CD4-positive, alpha-beta T cell treated with Interleukin-10 for 1 hour (primary cell): ENCODE results near the gene LOXL1.

Experiments
- DNase-seq: peaks from one replicate; pipeline ENCODE4 v3.0.0-alpha.2; 2020

LOXL1 gene

DNA sequence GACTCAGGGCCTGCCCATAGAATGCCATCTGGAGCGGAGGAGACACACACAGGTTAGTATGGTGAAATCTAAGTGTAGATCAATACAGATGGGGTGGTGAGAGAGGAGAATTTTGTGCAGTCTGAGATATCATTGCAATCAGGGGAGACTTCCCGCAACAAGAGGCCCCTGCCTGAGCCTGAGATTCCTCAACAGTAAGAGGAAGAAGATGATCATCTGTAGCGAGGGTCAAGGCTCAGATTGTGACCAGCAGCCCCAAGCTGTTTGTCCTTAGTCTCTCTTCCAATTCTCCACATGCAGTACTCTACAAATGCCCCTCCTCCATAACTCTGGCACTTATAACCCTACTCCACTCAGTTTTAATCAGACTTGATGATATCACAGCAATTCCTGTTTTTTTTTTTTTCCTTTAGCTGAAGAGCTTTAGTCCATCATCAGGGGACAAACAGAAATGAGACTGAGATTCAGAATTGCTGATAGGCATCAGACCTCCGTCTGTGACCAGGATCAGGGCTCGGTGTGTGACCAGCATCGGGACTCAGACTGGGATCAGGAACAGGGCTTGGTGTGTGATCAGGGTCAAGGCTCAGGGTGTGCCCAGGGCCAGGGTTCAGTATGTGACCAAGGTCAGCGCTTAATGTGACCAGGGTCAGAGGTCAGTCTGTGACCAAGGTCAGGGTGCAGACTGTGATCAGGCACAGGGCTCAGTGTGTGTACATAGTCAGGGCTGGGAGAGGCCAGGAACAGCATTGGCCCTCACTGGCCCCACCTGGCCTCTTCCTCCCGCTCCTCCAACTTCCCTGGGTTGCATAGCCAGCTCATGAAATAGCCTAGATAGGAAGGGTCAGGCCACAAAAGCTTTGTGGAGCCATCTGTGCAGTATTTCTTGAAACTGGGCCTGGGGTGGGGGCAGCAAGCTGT, 14.1 kb downstream of the LOXL1 start:
- no peak for DNase-seq

DNA sequence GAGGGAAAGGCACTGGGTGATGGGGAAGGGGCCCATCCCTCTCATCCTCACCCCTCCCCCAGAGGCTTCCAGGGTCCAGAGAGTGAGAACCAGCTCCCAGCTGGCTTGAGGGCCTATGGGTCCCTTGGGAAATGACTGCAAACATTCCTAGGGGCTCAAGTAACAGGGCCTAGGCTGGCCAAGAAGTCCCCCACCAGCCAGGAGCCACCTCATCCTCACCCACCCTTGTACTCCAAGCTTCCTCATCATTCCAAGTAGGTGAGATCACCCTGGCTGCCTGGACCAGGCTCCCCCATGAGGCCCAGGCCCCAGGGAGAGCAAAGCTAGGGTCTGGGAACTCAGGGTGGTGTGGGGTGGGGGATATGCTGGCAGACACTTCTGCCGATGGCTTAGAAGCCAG, 14.8 kb downstream of the LOXL1 start:
- no peak for DNase-seq

DNA sequence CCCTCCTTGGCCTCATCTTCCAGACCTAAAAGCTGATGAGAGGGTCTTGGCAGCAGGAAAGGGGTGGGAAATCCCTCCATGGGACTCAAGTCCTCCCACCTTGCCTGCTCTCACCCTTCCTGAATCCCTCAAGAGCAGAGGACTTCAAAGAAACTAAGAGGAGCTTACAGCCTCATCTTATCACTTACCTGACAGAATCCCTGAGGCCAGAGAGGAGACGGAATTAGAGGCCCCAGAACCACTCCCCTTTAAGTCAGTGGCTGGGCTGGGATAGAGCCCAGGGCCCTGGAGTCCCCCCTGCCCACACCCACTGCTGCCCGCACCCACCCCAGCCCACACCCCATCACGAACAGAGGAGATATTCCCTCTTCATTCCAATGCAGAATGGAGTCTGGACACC, 15.2 kb downstream of the LOXL1 start:
- DNase-seq, result no peak

DNA sequence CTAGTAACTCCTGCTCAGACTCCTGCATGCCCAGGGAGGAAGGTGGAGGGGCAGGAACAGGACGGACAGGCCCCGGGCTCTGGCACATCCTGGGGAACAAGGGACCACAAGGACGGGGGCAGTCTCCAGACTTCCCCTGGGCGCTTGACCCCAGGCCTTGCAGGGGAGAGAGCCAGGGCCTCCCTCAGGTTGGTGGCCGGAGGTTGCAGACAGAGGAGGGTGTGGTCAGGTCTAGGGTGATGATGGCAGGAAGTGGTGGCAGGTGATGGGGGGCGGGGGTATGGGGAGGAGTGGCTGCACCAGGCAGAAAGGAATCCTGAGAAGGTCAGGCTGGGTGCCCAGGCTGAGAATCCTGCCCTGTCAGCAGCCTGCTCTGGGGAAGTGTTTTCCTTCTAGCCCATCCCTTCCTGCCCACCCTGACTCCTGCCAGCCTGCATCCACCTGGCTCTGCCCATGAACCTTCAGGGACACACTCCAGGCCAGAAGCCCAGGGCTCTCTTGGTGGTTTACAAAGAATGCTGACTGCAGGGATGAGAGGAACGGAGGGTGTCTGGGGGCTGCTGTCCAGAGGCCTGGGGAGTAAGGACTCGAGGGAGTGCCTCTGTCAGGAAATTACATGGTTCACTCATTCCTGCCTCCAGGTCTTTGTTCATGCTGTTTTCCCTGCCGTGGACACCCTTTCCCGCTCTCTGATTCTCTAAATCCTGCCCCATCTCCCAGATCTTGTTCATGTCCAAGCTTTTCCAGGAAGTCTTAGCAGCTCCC, 15.8 kb downstream of the LOXL1 start:
- DNase-seq, result peak; percentile 29

DNA sequence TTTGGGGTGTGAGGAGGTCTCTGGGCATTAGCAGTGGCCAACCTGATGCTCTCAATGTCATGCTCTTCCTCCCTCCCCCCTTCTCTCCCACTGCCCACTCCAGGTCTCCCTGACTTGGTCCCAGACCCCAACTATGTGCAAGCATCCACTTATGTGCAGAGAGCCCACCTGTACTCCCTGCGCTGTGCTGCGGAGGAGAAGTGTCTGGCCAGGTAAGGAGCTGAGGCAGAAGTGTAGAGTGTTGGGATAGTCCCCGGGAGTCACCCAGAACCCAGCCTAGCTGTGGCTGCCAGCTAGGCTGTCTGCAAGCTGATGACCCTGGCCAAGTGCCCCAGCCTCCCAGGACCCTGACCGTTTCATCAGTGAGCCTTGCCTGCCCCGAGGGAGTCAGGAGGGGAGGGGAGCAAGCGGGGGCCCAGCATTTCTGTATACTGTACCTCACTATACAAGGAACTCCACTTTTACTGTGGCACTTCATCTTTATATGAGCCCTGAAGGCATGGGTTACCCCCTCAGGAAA, 16.5 kb downstream of the LOXL1 start:
- no peak for DNase-seq

DNA sequence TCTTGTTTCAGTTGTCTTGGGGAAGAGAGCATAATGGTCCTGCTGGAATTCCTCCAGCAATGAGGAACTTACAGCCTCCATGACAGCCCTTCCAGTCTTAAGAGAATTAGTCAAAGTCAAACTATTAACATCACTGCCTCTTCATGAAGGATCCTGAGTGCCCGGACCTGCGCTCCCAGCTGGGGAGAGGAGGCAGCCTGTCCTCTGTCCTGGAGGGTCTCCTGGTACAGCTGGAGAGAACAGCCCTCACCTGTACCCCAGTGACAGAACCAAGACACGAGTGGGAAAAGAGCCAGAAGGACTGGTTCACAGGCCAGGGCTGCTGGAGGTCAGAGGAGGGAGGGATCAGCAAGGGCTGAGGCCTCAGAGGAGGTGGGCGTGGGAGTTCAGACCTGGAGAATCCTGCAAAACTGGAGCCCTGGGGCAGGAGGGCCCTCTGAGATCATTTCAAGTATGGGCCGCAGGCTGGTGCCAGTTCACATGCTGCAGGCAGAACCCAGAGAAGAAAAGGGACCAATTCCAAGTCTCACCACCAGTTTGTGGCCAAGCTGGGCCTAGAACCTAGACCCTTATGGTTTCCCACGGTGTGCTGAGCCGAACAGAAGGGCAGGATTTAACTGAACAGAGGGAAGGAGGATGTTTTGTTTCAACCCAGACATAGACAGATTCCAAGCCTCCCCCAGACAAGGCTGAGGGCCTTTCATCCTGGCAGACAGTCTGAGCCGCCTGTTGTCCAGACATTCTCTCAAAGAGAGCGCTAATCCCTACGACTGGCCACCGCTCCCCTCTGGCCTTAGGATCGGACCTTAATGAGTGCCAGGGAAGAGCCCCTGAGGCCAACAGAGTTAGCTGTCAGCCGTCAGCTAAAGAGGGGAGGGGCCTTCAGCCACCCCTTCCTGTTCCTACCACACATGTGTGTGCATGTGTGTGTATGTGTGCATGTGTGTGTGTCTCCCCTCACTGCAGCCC, 18.2 kb downstream of the LOXL1 start:
- DNase-seq, result no peak

DNA sequence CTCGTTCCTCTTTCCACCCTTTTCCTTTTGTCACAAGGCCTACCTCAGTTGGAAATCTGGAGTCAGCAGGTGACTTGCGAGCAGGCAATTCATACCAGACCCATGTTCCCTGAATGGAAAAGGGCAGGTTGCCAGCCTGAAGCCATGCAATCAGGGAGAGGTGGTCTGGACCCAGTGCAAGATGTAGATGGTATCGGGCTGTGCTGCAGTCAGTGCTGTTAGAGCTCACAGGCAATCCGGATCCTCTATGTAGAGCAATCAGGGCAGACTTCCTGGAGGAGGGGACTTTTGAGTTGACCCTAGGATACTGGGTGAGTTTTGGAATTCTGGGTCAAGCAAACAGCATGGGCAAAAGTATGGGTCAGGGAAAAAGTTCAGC, 18.9 kb downstream of the LOXL1 start:
- no peak for DNase-seq

DNA sequence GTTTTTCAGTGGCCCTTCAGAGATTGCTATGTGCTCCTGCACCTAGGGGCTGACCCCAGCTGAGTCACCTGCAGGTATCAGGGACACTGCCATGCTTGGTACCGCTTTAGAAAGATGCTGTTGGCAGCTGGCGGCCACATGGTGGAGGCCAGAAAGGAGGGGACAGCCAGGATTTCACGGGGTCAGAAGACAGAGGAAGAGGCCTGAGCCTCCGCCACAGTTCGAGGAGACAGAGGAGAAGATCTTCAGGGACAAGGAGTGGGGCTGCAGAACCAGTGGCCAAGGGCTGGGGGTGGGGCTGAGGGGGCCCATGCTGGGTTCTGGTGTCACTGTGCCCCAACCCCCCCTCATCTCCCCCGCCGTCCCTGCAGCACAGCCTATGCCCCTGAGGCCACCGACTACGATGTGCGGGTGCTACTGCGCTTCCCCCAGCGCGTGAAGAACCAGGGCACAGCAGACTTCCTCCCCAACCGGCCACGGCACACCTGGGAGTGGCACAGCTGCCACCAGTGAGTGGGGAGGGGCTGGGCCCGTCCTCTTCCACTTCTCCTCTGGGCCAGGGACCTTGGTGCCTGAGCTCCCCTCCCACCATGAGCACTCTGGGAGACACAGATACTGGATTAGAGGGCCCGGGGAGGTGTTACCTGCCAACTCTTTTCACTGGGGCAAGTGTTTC, 19.9 kb downstream of the LOXL1 start:
- no peak for DNase-seq

DNA sequence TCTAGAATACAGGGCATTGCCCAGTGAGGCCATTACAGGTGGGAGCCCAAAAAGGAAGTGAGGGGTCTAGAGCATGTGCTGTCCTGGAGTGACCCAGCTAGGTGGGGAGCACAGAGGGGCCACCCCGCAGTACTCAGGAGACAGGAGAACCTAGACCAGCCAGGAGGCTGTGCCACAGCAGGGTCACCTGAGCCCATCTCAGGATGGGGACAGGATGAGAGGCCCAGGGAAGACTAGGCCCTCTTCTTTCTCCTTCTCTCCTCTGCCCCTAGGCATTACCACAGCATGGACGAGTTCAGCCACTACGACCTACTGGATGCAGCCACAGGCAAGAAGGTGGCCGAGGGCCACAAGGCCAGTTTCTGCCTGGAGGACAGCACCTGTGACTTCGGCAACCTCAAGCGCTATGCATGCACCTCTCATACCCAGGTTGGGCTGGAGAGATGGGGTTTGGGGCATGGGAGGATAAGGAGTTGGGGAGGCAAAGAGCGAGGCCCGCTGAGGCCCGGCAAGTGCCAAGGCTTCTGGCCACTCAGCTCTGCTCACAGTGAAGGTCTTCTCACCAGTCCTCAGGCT, 20.6 kb downstream of the LOXL1 start:
- no peak for DNase-seq

DNA sequence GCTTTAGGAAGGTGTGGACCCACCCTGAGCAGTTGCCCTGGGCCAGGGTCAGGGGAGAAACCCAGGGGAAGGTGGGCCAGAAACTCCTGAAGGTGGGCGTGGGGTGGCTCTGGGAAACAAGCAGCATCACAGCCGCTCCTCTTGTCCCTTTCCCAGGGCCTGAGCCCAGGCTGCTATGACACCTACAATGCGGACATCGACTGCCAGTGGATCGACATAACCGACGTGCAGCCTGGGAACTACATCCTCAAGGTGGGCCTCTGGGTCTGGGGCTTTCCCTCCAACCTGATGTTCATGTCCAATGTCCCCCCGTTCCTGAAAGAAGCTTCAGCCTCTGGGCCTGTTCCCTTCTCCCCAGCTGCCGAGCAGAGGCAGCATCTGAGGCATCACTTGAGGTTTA, 21.4 kb downstream of the LOXL1 start:
- no peak for DNase-seq

DNA sequence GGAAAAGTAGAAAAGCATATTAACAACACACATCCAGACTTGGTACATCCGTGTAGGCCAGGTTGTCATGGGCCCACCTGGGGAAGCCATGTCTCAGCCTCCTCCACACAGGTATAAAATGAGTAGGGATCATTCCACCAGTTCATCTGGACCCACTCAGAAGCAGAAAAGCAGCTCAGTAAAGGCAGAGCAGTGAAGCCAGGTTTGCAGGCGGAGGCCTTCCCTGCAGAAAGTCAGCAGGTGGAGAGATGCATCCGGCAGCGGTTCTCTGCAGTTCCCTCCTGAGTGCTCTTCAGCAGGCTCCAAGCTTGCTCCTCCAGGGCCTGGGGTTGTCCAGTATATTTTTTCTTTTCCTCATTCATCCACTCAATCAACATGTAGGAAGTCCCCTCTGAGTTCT, 22.1 kb downstream of the LOXL1 start:
- no peak for DNase-seq

DNA sequence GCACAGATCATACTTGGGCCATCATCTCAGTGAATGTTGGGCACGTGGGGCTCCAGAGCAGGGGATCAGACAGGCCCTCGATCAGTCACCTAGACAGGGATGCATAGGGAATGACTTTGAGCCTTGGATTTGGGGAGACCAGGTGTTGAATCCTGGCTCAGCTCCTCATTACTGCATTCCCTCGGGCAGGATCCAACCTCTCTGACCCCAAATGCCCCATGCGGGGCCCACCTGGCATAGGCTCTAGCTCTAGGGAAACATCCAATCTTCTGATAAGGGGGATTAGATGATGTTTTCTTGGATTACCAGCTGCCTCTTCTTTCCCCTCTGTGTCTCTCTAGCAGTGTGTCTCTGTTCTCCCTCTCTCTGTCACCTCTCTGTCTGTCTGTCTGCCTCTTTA, 22.7 kb downstream of the LOXL1 start:
- DNase-seq, result no peak

DNA sequence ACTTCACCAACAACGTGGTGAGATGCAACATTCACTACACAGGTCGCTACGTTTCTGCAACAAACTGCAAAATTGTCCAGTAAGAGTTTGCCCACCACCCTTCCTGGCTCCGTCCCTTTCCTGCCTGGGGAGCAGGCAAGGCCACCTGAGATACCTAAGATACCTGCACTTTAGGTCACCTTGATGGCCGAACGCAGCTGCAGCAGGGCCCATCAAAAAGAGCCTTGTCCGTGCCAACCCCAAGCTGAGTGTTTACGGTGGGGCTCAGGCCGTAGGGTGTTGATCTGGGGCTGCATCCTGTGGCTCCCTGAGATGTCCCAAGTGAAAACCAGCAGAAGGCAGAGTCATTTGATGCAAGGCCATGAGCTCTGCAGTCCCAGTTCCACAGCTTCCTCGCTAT, 23.2 kb downstream of the LOXL1 start:
- DNase-seq, result no peak

DNA sequence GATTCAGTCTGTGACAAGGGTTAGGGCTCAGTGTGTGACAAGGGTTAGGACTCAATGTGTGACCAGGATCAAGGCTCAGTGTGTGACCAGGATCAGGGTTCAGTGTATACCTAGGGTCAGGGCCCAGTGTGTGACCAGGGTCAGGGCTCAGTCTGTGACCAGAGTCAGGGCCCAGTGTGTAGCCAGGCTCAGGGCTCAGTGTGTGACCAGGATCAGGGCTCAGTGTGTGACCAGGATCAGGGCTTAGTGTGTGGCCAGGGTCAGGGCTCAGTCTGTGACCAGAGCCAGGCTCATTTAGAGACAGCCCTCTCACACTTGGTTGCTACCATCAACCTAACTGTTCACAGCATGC, 24.2 kb downstream of the LOXL1 start:
- DNase-seq, result no peak

DNA sequence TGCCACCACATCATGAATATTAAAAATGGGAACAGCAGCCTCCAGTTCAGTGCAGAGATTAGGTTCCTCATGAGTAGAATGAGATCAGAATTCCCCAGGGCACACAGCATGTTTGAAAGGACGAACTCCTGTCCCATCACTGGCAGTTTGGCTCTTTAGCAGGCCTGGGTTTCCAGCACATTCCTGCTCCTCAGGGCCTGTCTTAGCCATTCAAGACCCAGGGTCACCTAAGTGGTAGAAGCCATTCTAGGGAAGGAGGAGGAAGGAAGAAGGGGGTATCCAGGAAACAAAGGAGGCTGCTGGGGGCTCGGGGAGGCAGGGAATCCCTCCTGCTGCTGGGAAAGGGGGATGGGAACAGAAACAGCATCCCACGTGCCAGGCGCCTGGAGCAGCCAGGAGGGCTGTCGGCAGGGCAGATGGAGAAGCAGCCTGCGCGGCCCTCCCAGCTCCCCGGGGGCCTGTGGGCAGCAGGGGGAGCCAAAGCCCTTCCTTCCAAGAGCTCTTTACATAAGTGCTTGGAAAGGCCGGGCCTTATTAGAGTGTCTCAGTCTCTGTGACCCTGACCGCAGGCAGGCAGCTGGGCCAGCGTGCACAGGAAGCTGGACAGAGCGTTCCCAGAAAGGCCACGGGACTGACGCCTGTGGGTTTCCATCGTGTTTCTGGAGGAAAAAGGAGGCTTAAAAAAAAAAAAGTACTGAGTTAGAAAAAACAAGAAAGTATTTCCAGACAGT, 24.7 kb downstream of the LOXL1 start:
- peak; percentile 73 for DNase-seq

DNA sequence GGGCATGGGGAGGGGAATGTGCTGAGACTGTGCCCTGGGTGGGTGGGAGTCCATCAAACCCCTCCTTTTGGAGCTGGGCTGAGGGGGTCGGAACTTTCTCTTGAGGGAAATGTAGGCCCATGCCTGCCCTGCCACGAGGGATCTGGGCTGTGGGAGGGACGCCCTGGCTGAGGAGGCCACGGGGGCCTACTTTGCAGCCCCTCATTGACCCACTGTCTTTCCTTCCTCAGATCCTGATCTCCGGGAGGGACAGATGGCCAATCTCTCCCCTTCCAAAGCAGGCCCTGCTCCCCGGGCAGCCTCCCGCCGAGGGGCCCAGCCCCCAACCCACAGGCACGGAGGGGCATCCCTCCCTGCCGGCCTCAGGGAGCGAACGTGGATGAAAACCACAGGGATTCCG, 25.3 kb downstream of the LOXL1 start:
- no peak for DNase-seq

DNA sequence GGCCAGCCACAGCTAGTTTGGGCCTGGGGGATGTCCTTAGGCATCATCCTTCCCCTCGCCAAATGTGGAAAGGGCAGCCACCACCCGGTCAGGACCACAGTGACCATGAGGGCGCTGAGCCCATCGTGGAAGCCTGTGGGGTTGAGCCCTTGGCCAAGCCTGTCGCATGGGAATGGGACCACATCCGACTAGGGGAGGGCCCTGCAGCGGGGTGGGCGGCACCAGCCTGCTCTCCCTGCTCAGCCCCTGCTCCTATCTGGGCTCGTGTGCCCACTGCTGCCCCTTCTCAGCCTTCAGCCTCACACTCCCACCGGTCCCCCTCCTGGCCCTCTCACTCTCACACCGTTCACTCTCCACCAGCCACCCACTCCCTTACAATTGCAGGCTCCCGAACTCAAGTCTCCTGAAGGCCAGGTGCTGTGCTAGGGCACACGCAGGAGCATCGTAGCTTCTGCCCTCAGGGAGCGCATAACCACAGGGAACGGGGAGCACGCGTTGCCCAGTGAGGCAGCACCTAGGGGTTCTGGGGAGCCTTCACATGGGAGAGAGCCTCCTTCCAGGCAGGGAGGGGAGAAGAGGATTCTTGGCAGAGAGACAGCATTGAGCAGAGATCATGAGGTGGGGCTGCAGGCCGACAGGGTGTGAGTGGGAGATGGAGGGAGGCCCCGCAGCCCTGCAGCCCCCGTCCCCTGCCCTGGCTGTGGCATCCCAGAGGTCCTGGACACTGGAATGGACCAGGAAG, 26.1 kb downstream of the LOXL1 start:
- no peak for DNase-seq

DNA sequence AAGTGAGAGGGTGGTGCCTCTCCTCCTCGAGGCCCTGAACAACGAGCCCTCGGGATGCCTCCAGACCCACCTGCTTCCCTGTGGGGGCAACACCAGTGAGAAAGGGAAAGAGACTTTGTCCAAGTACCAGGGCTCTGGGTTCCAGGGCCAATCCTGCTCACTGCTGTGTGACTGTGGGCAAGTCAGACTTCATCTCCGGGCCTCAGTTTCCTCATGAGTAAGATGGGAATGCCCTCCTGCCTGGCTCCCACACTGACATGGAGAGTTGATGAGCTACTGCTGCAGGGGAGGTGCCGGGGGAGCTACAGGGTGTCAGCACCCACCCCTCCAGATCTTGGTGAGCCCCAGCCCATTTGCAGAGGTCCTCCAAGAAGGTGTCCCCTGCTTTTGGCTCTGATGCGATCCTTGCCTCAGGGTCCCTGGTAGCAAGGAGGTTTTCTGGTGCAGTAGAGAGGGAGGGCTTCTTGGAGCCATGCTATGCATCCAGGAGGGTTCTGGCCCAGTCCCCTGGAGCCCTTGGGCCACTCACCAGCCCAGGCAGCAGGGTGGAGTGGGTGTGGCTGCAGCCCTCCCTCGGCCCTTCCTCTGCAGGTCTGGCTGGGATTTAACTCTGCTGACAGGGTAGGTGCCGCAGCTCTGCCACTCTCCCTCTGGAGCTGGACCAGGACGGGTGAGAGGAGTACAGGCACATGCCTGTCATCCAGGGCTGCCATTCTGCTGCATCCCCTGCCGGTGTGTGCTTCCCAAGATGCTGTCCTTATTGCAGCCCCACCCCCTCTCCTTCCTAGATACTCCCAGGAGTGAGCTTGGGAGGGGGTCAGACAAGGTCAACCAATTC, 26.9 kb downstream of the LOXL1 start:
- DNase-seq, result no peak
